ENCODE measurements around the gene IFRD2. TPM values are rescaled to one million over a fixed set of nuclear protein-coding genes. Genes with fewer than 3 reads are reported as not detected.

Gene IFRD2
- total RNA-seq, 1 donor from 2014 or later, result 37.3 TPM

DNA sequence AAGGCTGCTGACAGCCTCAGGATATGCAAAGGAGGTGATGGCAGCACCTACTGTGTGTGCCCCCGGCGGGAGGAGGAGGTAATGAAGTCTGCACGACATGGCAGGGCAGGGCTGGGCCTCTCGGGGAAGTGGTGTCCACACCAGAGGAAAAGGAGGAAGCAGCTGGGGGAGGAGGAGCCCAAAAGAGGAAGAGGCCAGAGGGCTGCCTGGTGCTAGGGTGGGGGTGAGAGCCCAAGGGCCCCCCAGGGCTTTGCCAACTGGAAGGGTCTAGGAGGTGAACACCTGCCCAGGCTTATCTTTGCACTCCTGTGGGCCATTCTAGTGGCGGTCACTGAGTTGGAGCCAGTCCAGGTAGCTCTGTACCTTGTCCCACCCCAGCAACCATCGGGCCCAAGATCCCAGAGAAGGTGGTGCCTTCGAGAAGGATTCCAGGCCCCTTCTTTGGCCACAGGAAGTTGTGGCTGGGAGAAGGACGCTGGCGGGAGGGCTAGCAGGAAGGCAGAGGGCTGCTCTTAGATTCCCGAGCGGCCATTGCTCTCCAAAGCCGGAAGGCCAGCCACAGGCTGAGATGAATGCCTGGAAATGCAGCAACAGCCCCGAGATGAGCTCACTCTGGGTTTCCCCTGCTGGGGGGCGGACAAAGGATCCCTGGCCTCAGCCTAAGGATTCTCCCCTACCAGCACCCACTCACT, 49.2 kb downstream of the IFRD2 start:
- H3K4me3 ChIP-seq, result peak overlapping the region; percentile 0 to 3
- DNase-seq (ENCODE audit: extremely low spot score in 2 of 2), result no peak
- peak overlapping the region; percentile 68 for H3K27ac ChIP-seq
- no peaks in the 10 kb centered on the region for H3K9me3 ChIP-seq
- peaks cover 100% of the 10 kb centered on the region for H3K4me1 ChIP-seq
- TF ChIP-seq POLR2A (IDR thresholded peaks at IDR 0.05), result no peak
- TF ChIP-seq POLR2AphosphoS5 (IDR thresholded peaks at IDR 0.05; ENCODE audit: insufficient read depth in 1 of 2, low read depth in 1 of 2), result peak in 1 of 2 donors; percentile 60
- TF ChIP-seq, protein P1, sequence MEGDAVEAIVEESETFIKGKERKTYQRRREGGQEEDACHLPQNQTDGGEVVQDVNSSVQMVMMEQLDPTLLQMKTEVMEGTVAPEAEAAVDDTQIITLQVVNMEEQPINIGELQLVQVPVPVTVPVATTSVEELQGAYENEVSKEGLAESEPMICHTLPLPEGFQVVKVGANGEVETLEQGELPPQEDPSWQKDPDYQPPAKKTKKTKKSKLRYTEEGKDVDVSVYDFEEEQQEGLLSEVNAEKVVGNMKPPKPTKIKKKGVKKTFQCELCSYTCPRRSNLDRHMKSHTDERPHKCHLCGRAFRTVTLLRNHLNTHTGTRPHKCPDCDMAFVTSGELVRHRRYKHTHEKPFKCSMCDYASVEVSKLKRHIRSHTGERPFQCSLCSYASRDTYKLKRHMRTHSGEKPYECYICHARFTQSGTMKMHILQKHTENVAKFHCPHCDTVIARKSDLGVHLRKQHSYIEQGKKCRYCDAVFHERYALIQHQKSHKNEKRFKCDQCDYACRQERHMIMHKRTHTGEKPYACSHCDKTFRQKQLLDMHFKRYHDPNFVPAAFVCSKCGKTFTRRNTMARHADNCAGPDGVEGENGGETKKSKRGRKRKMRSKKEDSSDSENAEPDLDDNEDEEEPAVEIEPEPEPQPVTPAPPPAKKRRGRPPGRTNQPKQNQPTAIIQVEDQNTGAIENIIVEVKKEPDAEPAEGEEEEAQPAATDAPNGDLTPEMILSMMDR (IDR thresholded peaks at IDR 0.05), result no peak
- H3K36me3 ChIP-seq, result no peaks in the 10 kb centered on the region
- intact Hi-C loops (cut with DNase I), result no loop called here
- H3K27me3 ChIP-seq, result no peaks in the 10 kb centered on the region

DNA sequence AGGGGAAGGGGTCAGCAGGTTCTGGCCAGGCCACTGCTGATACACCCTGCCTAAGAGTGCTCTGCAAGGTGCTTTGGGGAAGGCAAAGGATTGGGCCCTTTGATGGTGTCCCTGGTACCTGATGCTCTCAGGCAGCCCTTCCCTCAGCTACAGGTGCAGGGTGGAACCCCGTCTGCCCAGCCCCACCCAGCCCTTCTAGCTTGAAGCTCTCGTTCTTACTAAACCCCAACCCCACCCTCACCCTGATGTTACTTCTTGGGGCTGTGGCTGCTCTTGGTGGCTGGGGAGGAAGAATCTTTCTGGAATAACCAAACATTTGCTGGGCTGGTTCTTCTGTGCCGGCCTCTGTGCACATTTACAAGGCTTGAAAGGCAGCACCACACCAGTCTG, 49.9 kb downstream of the IFRD2 start:
- Histone ChIP-seq H3K4me3 (peak overlapping the region in 1 of 2 donors; percentile 0), H3K4me1 (peaks cover 100% of the 10 kb centered on the region), H3K27ac (peak overlapping the region; percentile 68), H3K9me3 (no peaks in the 10 kb centered on the region), H3K27me3 (no peaks in the 10 kb centered on the region), H3K36me3 (no peaks in the 10 kb centered on the region)
- TF ChIP-seq, protein P1 (IDR thresholded peaks at IDR 0.05), result no peak
- TF ChIP-seq POLR2AphosphoS5 (IDR thresholded peaks at IDR 0.05; ENCODE audit: insufficient read depth in 1 of 2, low read depth in 1 of 2), result no peak
- no peak for TF ChIP-seq POLR2A (IDR thresholded peaks at IDR 0.05)
- DNase-seq (ENCODE audit: extremely low spot score in 2 of 2), result no peak
- intact Hi-C loops (cut with DNase I), result no loop called here

DNA sequence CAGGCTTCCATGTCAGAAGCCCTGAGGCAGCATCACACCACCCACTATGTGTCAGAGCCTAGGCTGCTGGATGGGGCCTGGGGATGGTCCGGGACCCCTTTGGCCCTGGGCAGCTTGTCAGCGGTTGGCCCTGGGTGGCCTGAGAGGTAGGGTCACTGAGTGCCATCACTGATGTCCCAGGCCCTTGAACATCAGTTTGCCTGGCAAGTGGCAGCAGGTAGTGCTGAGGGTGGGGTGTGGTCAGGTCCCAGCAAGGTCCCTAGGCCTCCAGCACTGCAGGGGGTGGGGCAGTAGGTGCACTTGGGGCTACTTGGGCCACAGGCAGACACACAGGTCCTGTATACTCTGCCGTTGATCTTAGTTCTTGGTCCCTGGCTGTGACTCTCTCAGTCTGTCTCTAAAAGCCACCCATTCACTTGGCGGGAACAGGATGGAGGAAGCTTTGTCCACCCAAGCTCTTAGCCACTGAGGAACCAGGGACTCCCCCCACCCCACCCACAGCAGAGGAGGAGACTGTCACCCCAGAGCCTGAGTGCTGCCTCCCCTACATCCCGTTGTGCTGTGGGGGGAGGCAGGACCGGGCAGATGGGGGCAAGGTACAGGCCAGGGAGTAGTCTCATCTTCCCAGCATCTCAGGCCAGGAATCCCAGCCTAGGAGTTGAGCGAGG, 50.4 kb downstream of the IFRD2 start:
- DNase-seq (ENCODE audit: extremely low spot score in 2 of 2), result no peak
- Histone ChIP-seq H3K27me3 (no peaks in the 10 kb centered on the region), H3K4me3 (peak overlapping the region in 1 of 2 donors; percentile 0), H3K9me3 (no peaks in the 10 kb centered on the region), H3K4me1 (peaks cover 100% of the 10 kb centered on the region), H3K36me3 (no peaks in the 10 kb centered on the region), H3K27ac (peak overlapping the region; percentile 55)
- intact Hi-C loops (cut with DNase I), result no loop called here
- TF ChIP-seq POLR2A (IDR thresholded peaks at IDR 0.05) (no peak), POLR2AphosphoS5 (IDR thresholded peaks at IDR 0.05; ENCODE audit: insufficient read depth in 1 of 2, low read depth in 1 of 2) (no peak)
- TF ChIP-seq, protein P1 (IDR thresholded peaks at IDR 0.05), result no peak

DNA sequence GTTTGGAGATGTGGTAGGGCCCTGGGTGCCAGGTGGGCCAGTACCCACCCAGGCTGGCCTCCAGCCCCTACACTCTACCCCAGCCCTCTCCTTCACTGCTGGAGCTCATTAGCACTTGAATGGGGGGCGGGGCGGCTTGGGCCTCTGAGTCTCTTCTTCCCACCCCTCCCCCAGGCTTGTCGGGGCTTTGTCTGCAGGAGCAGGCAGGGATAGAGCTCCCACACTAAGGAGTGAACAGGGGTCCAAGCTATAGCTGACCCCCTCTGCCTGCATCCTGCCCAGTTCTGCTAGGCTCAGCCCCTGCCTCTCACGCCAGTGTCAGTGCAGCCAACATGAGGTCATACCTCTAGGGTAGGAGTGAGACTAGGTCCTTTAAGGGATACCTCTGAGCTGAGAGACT, 51.1 kb downstream of the IFRD2 start:
- no peaks in the 10 kb centered on the region for H3K9me3 ChIP-seq
- H3K4me1 ChIP-seq, result peaks cover 97% of the 10 kb centered on the region
- H3K27ac ChIP-seq, result peak overlapping the region; percentile 55
- H3K27me3 ChIP-seq, result no peaks in the 10 kb centered on the region
- H3K4me3 ChIP-seq, result no peak overlapping the region
- TF ChIP-seq POLR2AphosphoS5 (IDR thresholded peaks at IDR 0.05; ENCODE audit: insufficient read depth in 1 of 2, low read depth in 1 of 2), result no peak
- TF ChIP-seq, protein P1 (IDR thresholded peaks at IDR 0.05), result no peak
- intact Hi-C loops (cut with DNase I), result no loop called here
- H3K36me3 ChIP-seq, result no peaks in the 10 kb centered on the region
- no peak for DNase-seq (ENCODE audit: extremely low spot score in 2 of 2)

DNA sequence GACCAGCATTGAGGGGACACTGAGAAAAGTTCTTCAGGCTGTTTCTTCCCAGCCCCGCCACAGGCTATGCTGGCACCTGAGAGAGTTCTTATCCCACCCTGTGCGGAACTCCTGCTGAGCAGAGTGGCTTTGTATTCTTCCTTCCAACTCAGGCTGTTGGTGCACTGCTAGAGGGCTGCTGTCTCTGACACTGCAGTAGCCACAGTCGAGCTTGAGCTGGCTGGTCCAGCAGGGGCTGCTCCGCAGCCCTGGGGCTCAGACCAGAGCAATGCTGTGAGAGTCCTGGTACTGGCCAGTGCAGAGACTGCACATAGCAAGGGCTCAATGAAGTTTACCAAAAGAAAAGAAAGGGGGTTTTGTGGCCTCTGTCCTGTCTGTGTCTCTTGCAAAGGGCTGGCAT, 52.6 kb downstream of the IFRD2 start:
- Histone ChIP-seq H3K36me3 (no peaks in the 10 kb centered on the region), H3K4me3 (no peak overlapping the region), H3K9me3 (no peaks in the 10 kb centered on the region), H3K27ac (peak overlapping the region; percentile 92), H3K27me3 (no peaks in the 10 kb centered on the region), H3K4me1 (peaks cover 91% of the 10 kb centered on the region)
- intact Hi-C loops (cut with DNase I), result no loop called here
- DNase-seq (ENCODE audit: extremely low spot score in 2 of 2), result no peak
- TF ChIP-seq POLR2A (IDR thresholded peaks at IDR 0.05), result no peak
- no peak for TF ChIP-seq POLR2AphosphoS5 (IDR thresholded peaks at IDR 0.05; ENCODE audit: insufficient read depth in 1 of 2, low read depth in 1 of 2)
- TF ChIP-seq, protein P1 (IDR thresholded peaks at IDR 0.05), result no peak

Measured in vagina (tissue), 2 donors.